ENCODE results near the gene FGF11. TPM values are rescaled to one million over a fixed set of nuclear protein-coding genes. Genes with fewer than 3 reads are reported as not detected.
A peak's percentile ranks its signal among the peaks of the same experiment; 100 is the strongest.

FGF11 gene
- total RNA-seq, 2 donors from 2014 or later = 0.68 TPM; not detected in 1

DNA sequence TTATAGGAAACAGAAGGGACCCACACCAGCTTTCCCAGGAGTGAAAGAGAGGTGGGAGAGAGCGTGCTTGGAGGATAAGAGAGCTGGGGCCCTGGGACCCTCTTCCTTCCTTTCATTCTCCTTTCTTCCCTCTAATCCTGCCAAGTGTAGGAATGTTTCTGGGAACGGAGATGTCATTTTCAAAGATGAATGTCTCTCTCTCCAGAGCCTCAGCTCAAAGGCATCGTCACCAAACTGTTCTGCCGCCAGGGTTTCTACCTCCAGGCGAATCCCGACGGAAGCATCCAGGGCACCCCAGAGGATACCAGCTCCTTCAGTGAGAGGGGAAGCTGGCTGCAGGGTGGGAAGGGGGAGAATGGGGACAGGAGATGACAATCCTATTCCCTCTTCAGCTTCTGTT lies 2.0 kb downstream of the FGF11 start:
- no peak for DNase-seq (ENCODE audit: low spot score)
- Histone ChIP-seq H3K36me3 (no peaks in the 10 kb centered on the region), H3K27ac (no peak overlapping the region), H3K9me3 (no peaks in the 10 kb centered on the region), H3K4me1 (ENCODE audit: control insufficient read depth in 1 of 2, low read depth in 2 of 2) (peaks cover 32 to 64% of the 10 kb centered on the region in 2 donors), H3K27me3 (replicated peaks; ENCODE audit: insufficient read depth) (peaks cover 5% of the 10 kb centered on the region), H3K4me3 (no peak overlapping the region)
- no peak for ATAC-seq (ENCODE audit: insufficient number of reproducible peaks, low FRiP score, low read depth)
- TF ChIP-seq, protein P1, sequence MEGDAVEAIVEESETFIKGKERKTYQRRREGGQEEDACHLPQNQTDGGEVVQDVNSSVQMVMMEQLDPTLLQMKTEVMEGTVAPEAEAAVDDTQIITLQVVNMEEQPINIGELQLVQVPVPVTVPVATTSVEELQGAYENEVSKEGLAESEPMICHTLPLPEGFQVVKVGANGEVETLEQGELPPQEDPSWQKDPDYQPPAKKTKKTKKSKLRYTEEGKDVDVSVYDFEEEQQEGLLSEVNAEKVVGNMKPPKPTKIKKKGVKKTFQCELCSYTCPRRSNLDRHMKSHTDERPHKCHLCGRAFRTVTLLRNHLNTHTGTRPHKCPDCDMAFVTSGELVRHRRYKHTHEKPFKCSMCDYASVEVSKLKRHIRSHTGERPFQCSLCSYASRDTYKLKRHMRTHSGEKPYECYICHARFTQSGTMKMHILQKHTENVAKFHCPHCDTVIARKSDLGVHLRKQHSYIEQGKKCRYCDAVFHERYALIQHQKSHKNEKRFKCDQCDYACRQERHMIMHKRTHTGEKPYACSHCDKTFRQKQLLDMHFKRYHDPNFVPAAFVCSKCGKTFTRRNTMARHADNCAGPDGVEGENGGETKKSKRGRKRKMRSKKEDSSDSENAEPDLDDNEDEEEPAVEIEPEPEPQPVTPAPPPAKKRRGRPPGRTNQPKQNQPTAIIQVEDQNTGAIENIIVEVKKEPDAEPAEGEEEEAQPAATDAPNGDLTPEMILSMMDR (IDR thresholded peaks at IDR 0.05) = no peak

GRCh38 chr17:7442142-7442541 lies 2.8 kb downstream of the FGF11 start:
- Histone ChIP-seq H3K4me1 (ENCODE audit: control insufficient read depth in 1 of 2, low read depth in 2 of 2) (peaks cover 27 to 55% of the 10 kb centered on the region in 2 donors), H3K9me3 (no peaks in the 10 kb centered on the region), H3K36me3 (no peaks in the 10 kb centered on the region), H3K27me3 (replicated peaks; ENCODE audit: insufficient read depth) (peaks cover 5% of the 10 kb centered on the region), H3K27ac (no peak overlapping the region), H3K4me3 (no peak overlapping the region)
- TF ChIP-seq, protein P1 (IDR thresholded peaks at IDR 0.05) = no peak
- ATAC-seq (ENCODE audit: insufficient number of reproducible peaks, low FRiP score, low read depth) = no peak
- DNase-seq (ENCODE audit: low spot score) = no peak

DNA sequence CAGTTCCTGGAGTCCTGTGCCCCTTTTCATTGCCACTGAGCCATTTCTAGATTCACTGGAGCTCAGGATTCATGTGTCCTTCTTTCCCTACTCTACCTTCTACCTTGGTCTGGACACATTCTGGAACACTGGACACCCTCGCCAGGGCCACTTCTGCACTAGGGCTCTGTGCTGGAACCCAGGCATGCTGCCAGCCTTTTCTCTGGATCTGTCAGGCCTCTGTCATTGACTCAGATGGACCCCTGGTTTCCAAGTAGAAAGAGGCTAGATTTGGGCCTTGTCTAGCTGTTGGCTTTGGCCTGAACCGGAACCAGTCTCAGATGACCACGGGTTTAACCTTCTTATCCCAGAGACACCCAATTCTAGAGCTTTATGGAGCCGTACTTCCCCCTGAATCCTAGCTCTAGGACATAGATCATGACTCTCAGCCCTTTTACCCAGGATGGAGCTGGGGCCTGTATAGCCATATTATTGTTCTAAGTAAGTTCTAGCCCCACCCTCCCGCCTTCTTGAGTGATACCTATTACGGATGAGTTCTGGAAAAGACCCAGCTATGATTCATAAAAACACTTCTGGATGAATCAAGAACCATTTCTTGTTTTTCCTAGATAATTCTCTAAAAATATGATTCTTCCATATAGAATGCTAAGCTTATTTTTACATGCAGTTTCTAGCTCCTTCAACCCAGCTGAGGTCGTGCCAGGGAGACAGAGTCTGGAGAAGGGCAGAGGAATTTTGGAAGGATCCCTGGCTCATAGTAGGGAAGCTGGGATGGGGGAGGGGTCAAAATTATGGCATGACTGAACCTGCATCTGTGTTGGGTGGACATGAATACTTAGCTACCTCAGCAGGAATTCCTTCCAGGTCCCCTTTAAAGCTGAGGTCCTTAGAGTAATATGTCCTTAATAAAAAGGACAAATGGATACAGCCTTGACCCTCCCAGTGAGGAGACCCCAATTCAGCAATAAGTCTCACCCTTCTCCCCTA lies 4.5 kb downstream of the FGF11 start:
- Histone ChIP-seq H3K27me3 (replicated peaks; ENCODE audit: insufficient read depth) (peaks cover 16% of the 10 kb centered on the region), H3K4me3 (no peak overlapping the region), H3K9me3 (no peaks in the 10 kb centered on the region), H3K36me3 (no peaks in the 10 kb centered on the region), H3K27ac (no peak overlapping the region), H3K4me1 (ENCODE audit: control insufficient read depth in 1 of 2, low read depth in 2 of 2) (peaks cover 16 to 40% of the 10 kb centered on the region in 2 donors)
- no peak for ATAC-seq (ENCODE audit: insufficient number of reproducible peaks, low FRiP score, low read depth)
- no peak for DNase-seq (ENCODE audit: low spot score)
- TF ChIP-seq, protein P1 (IDR thresholded peaks at IDR 0.05) = no peak

- Histone ChIP-seq H3K36me3 (no peaks in the 10 kb centered on the region), H3K9me3 (no peaks in the 10 kb centered on the region), H3K4me1 (ENCODE audit: control insufficient read depth in 1 of 2, low read depth in 2 of 2) (peaks cover 10 to 32% of the 10 kb centered on the region in 2 donors), H3K27ac (no peak within 1 kb of the TSS), H3K4me3 (peak within 1 kb of the TSS; percentile 71), H3K27me3 (replicated peaks; ENCODE audit: insufficient read depth) (peaks cover 11% of the 10 kb centered on the region)
- no peak for DNase-seq (ENCODE audit: low spot score)
- no peak for ATAC-seq (ENCODE audit: insufficient number of reproducible peaks, low FRiP score, low read depth)
- TF ChIP-seq, protein P1 (IDR thresholded peaks at IDR 0.05) = no peak
Observed at GRCh38 chr17:7444682-7445618, 5.6 kb downstream of the FGF11 start, which contains the start of gene CHRNB1. CHRNB1 (plus strand) TSS chr17:7445061; CDS start chr17:7445128, 67 bp downstream.

All from thoracic aorta (tissue), 2 donors.